ENCODE results near the gene MUC5B.
A peak's percentile ranks its signal among the peaks of the same experiment; 100 is the strongest.
"Not testable (repeated sequence)": the region's sequence is repeated elsewhere in the genome, so short reads cannot be mapped to it uniquely, and the experiment has no call there.

The MUC5B gene

DNA sequence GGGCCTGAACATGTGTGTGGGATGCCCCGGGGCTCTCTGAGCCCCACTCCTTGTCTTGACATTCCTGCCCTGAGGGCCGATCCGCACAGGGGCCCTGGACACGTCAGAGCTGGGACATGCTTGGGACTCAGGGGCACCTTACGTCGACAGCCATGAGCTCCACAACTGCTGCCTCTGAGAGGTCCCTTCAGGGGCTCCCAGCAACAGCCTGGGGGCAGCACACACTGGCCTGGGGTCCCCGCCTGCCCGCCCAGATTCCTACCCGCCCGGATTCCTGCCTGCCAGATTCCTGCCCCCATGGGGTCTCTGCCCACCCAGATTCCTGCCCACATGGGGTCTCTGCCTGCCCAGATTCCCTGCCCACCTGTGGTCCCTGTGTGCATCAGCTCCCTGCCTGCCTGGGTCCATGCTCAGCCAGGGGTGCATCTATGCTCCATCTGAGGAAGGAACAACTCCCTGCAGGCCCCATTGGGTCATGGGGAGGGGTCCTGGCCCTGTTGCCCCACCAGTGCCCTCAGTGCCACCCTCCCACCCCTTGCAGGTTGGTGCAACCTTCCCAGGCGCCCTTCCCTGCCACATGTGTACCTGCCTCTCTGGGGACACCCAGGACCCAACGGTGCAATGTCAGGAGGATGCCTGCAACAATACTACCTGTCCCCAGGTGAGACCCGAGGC lies 35.7 kb downstream of the MUC5B start:
- no peaks in the 10 kb centered on the region for H3K36me3 Mint-ChIP-seq (ENCODE audit: low read depth)

DNA sequence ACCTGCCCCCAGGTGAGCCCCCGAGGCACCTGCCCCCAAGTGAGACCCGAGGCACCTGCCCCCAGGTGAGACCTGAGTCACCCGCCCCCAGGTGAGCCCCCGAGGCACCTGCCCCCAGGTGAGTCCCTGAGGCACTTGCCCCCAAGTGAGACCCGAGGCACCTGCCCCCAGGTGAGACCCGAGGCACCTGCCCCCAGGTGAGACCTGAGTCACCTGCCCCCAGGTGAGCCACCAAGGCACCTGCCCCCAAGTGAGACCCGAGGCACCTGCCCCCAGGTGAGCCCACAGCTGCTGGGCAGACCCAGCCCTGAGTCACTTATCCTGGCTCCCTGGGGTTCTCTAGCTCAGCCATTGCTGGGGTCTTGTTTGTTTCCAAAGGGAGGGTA lies 36.2 kb downstream of the MUC5B start:
- DNase-seq (ENCODE audit: low spot score) = no peak
- no peaks in the 10 kb centered on the region for H3K36me3 Mint-ChIP-seq (ENCODE audit: low read depth)
- no peaks in the 10 kb centered on the region for H3K27me3 Mint-ChIP-seq (ENCODE audit: low read depth)
- H3K4me1 Mint-ChIP-seq (ENCODE audit: low read depth) = peaks cover under 1% of the 10 kb centered on the region
- no peak overlapping the region for H3K4me3 Mint-ChIP-seq
- H3K9me3 Mint-ChIP-seq = no peaks in the 10 kb centered on the region
- H3K27ac Mint-ChIP-seq = no peak overlapping the region

More for the DNA sequence above, 35.7 kb downstream of the MUC5B start:
- Mint-ChIP-seq H3K27me3 (ENCODE audit: low read depth) (no peaks in the 10 kb centered on the region), H3K4me1 (ENCODE audit: low read depth) (no peaks in the 10 kb centered on the region), H3K4me3 (no peak overlapping the region), H3K27ac (no peak overlapping the region), H3K9me3 (no peaks in the 10 kb centered on the region)
- DNase-seq (ENCODE audit: low spot score) = no peak

DNA sequence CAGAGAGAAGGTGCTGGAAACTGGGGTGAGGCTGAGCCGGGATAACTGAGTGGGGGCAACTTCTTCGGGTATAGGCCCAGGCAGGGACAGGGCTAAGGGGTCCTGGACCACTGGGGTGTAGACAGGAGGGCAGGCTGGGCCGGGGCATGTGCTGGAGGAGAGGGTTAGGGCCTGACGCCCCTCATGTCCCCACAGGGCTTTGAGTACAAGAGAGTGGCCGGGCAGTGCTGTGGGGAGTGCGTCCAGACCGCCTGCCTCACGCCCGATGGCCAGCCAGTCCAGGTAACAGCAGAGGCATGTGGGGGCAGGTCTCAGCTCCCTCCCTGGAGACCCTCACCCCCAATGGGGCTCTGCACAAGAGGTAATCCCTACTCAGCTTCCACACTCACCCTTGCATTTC lies 36.7 kb downstream of the MUC5B start:
- Mint-ChIP-seq H3K27ac (no peak overlapping the region), H3K9me3 (peaks cover 2% of the 10 kb centered on the region), H3K4me3 (no peak overlapping the region), H3K27me3 (ENCODE audit: low read depth) (no peaks in the 10 kb centered on the region), H3K4me1 (ENCODE audit: low read depth) (peaks cover 5% of the 10 kb centered on the region), H3K36me3 (ENCODE audit: low read depth) (peaks cover 2% of the 10 kb centered on the region)
- no peak for DNase-seq (ENCODE audit: low spot score)

DNA sequence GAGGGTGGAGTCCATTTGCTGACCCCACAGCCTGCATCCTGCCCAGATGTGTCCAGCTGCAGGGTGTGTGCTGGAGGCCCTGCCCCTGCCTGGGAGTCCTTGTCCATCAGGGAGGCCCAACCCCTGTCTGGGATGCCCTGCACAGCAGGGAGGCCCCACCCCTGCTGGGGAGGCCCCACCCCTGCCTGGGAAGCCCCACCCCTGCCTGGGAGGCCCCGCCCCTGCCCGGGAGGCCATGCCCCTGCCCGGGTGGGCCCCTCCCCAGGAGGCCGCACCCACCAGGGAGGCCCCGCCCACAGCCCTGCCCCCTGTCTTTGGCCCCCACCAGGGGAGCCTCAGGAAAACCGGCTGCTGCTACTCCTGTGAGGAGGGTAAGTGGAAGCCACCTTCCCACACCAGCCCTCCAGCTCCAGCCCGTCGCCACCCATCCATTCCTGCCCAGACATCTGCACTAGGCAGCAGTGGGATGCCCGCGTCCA lies 37.2 kb downstream of the MUC5B start:
- no peak for DNase-seq (ENCODE audit: low spot score)
- H3K4me1 Mint-ChIP-seq (ENCODE audit: low read depth) = peaks cover 6% of the 10 kb centered on the region
- no peak overlapping the region for H3K4me3 Mint-ChIP-seq
- H3K36me3 Mint-ChIP-seq (ENCODE audit: low read depth) = peaks cover 4% of the 10 kb centered on the region
- peaks cover 4% of the 10 kb centered on the region for H3K9me3 Mint-ChIP-seq
- no peaks in the 10 kb centered on the region for H3K27me3 Mint-ChIP-seq (ENCODE audit: low read depth)
- H3K27ac Mint-ChIP-seq = no peak overlapping the region

DNA sequence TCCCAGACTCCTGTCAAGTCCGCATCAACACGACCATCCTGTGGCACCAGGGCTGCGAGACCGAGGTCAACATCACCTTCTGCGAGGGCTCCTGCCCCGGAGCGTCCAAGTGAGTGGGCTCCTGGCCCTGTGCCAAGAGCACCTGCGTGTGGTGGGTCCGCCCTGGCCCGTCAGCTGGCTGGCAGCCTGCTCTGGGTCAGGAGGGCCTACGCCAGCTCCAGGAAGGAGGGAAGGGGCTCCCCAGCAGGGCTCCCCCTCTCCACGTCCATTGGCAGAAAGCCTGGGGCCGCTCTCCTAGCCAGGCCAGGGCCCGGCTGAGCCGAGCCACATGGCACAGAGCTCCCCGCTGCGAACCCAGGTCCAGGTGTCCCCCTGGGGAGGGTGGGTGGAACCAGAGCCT lies 37.8 kb downstream of the MUC5B start:
- Mint-ChIP-seq H3K9me3 (peaks cover 4% of the 10 kb centered on the region), H3K4me1 (ENCODE audit: low read depth) (peaks cover 6% of the 10 kb centered on the region), H3K27ac (no peak overlapping the region), H3K27me3 (ENCODE audit: low read depth) (no peaks in the 10 kb centered on the region), H3K4me3 (no peak overlapping the region), H3K36me3 (ENCODE audit: low read depth) (peaks cover 4% of the 10 kb centered on the region)
- DNase-seq (ENCODE audit: low spot score) = no peak

DNA sequence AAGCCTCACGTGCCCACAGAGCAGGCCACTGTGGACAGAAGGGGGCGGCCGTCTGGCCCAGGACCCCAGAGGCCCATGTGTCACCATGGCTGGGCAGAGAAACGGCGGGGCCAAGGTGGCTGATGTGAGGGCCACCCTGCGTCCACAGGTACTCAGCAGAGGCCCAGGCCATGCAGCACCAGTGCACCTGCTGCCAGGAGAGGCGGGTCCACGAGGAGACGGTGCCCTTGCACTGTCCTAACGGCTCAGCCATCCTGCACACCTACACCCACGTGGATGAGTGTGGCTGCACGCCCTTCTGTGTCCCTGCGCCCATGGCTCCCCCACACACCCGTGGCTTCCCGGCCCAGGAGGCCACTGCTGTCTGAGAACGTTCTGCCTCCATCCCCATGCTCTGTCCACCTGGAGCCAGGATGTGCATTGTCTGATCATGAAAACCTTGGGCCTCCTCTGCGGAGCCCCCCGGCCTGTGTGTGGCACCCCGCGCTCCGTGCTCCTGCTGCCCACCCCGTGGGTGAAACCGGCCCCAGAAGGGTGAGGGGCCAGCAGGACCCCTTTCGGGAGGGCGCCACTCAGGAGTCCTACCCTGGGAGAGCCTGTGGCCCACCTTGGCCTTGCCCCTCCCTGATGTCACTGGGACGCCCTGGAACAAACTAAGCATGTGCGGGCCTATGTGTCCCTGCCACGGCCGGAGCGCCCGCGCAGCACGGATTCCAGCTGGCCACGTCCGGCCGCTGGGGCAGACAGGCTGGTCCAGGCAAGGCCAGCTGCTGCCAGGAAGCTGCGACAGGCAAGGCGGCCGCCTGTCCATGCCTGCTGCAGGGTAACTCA lies 38.6 kb downstream of the MUC5B start:
- H3K27me3 Mint-ChIP-seq (ENCODE audit: low read depth) = no peaks in the 10 kb centered on the region
- H3K36me3 Mint-ChIP-seq (ENCODE audit: low read depth) = peaks cover 4% of the 10 kb centered on the region
- H3K27ac Mint-ChIP-seq = no peak overlapping the region
- DNase-seq (ENCODE audit: low spot score) = no peak
- peaks cover 6% of the 10 kb centered on the region for H3K4me1 Mint-ChIP-seq (ENCODE audit: low read depth)
- H3K9me3 Mint-ChIP-seq = peaks cover 5% of the 10 kb centered on the region
- no peak overlapping the region for H3K4me3 Mint-ChIP-seq

DNA sequence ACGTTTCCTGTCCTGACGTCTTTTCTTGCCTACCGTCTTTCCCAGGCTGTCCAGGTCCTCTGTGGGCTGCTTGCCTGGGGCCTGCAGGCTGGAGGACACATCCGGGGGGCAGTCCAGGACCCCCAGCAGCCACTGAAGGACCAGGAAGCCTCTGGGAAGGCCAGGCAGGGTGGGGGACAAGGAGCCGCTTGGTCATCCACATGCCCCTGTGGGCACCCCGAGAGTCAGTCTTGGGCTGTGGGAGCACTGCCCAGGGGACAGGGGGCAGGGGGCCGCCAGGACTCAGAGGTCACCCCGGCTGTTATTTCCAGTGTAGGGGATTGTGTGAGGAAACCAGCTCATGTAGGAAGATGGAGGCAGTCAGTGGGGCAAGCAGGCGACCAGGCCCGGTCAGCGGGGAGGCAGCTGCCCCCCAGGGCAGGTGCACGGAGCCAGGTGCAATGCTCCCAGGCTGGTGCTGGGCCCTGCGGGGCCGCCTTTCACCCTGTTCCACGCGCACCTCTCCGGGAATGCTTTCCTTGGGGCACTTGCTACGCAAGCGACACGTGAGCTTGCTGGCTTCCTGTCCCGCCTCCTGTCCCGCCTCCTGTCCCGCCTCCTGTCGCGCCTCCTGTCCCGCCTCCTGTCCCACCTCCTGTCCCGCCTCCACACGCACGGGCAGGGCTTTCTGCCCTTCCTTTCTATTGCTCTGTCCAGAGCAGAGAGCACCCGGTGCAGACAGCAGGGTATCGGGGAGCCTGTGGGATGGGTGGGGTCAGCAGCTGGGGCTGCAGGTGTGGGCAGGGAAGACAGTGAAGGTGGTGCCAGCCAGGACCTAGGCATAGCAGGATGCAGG lies 39.5 kb downstream of the MUC5B start:
- H3K9me3 Mint-ChIP-seq = peaks cover 10% of the 10 kb centered on the region
- peak overlapping the region; percentile 84 for H3K27ac Mint-ChIP-seq
- peaks cover 6% of the 10 kb centered on the region for H3K4me1 Mint-ChIP-seq (ENCODE audit: low read depth)
- DNase-seq (ENCODE audit: low spot score) = peak; percentile 75
- peaks cover 4% of the 10 kb centered on the region for H3K36me3 Mint-ChIP-seq (ENCODE audit: low read depth)
- peak overlapping the region; percentile 74 for H3K4me3 Mint-ChIP-seq
- H3K27me3 Mint-ChIP-seq (ENCODE audit: low read depth) = no peaks in the 10 kb centered on the region

DNA sequence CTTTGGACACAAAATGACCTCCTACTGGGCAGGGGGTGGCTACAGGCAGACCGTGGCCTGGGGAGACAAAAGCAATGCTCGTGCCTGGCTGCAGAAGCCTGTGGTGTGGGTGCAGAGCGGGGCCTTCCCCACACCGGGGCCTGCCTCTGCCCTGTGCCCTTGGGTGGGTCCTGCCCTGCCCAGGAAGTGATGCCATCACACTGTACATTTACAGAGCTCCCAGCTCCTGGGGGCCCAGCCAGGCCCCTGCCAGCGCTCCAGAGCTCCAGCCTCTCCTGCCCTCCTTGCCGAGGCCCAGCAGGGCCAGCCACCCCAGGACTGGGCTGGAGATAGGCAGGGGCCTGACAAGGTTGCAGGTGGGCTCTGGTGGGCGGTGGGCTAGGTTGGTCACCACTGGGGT lies 40.1 kb downstream of the MUC5B start:
- peaks cover 6% of the 10 kb centered on the region for H3K4me1 Mint-ChIP-seq (ENCODE audit: low read depth)
- H3K36me3 Mint-ChIP-seq (ENCODE audit: low read depth) = peaks cover 4% of the 10 kb centered on the region
- no peaks in the 10 kb centered on the region for H3K27me3 Mint-ChIP-seq (ENCODE audit: low read depth)
- H3K4me3 Mint-ChIP-seq = peak overlapping the region; percentile 74
- peaks cover 10% of the 10 kb centered on the region for H3K9me3 Mint-ChIP-seq
- H3K27ac Mint-ChIP-seq = peak overlapping the region; percentile 84
- no peak for DNase-seq (ENCODE audit: low spot score)

DNA sequence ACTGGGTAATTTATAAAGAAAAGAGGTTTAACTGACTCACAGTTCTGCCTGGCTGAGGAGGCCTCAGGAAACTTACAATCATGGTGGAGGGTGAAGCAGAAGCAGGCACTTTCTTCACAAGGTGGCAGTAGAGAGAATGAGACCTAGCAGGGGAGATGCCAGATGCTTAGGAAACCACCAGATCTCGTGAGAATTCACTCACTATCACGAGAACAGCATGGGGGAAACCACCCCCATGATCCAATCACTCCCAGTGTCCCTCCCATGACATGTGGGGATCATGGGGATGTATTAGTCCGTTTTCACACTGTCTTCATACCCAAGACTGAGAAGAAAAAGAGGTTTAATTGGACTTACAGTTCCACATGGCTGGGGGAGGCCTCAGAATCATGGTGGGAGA lies 41.6 kb downstream of the MUC5B start:
- DNase-seq (ENCODE audit: low spot score) = peak; percentile 27
- H3K4me1 Mint-ChIP-seq (ENCODE audit: low read depth); H3K9me3 Mint-ChIP-seq; H3K36me3 Mint-ChIP-seq (ENCODE audit: low read depth); H3K27ac Mint-ChIP-seq; H3K4me3 Mint-ChIP-seq; H3K27me3 Mint-ChIP-seq (ENCODE audit: low read depth): not testable (repeated sequence)

DNA sequence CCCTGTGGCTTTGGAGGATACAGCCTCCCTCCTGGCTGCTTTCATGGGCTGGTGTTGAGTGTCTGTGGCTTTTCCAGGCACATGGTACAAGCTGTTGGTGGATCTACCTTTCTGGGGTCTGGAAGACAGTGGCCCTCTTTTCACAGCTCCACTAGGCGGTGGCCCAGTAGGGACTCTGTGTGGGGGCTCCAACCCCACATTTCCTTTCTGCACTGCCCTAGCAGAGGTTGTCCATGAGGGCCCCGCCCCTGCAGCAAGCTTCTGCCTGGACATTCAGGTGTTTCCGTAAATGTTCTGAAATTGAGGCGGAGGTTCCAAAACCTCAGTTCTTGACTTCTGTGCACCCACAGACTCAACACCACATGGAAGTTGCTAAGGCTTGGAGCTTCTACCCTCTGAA lies 42.6 kb downstream of the MUC5B start:
- H3K4me3 Mint-ChIP-seq; H3K27ac Mint-ChIP-seq; H3K9me3 Mint-ChIP-seq; H3K27me3 Mint-ChIP-seq (ENCODE audit: low read depth); DNase-seq (ENCODE audit: low spot score); H3K36me3 Mint-ChIP-seq (ENCODE audit: low read depth); H3K4me1 Mint-ChIP-seq (ENCODE audit: low read depth): not testable (repeated sequence)

DNA sequence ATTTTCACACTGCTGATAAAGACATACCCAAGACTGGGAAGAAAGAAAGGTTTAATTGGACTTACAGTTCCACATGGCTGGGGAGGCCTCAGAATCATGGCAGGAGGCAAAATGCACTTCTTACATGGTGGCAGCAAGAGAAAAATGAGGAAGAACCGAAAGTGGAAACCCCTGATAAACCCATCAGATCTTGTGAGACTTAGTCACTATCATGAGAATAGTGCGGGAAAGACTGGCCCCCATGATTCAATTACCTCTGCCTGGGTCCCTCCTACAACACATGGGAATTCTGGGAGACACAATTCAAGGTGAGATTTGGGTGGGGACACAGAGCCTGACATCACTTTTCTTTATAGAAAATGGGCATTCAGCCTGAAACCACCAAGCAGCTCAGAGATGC lies 44.1 kb downstream of the MUC5B start:
- H3K4me3 Mint-ChIP-seq; H3K27ac Mint-ChIP-seq; H3K9me3 Mint-ChIP-seq; DNase-seq (ENCODE audit: low spot score); H3K4me1 Mint-ChIP-seq (ENCODE audit: low read depth); H3K27me3 Mint-ChIP-seq (ENCODE audit: low read depth); H3K36me3 Mint-ChIP-seq (ENCODE audit: low read depth): not testable (repeated sequence)

DNA sequence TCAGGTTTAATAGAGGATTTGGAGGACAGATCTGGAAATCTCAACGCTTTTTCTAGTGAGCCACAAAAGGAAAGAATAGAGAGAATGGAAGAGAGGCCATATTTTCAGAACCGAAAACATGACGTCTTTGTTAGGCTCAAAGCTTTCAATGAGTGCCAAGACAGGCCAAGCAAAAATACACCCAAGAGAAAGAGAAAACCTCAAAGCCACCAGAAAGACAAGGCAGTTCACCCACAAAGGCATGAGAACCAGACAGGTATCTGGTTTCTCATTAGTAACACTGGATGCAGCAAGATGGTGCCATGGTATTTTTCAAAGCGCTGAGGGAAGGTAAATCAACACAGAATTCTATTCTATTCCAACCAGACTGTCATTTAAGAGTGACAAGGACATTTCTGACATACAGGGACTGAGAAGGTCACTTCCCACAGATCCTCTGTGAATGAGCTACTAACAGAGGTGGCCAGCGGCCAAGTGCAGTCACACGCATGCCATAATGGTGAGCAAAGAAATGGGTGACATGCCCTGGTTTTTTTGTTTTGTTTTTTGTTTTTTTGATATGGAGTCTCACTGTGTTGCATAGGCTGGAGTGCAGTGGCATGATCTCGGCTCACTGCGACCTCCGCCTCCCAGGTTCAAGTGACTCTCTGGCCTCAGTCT lies 44.7 kb downstream of the MUC5B start:
- Mint-ChIP-seq H3K36me3 (ENCODE audit: low read depth) (peaks cover 4% of the 10 kb centered on the region), H3K27ac (no peak overlapping the region), H3K27me3 (ENCODE audit: low read depth) (no peaks in the 10 kb centered on the region), H3K4me3 (no peak overlapping the region), H3K9me3 (peaks cover 10% of the 10 kb centered on the region), H3K4me1 (ENCODE audit: low read depth) (peaks cover 6% of the 10 kb centered on the region)
- no peak for DNase-seq (ENCODE audit: low spot score)

DNA sequence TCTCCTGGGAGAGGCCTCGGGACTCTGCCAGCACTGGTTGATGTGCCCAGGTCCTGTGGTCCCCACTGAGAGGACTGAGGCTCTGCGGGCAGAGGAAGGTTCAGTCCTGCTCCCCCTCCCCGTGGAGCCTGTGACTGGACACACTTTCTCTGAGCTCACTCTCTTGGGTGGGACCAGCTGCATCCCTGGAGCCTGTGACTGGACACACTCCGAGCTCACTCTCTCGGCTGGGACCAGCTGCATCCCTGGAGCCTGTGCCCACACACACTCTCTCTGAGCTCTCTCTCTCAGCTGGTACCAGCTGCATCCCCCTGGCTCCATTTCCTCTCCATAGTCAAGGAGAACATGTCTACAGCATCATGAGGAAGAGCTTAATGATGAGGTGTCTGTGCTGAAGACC lies 47.1 kb downstream of the MUC5B start:
- no peak for DNase-seq (ENCODE audit: low spot score)
- Mint-ChIP-seq H3K27ac (no peak overlapping the region), H3K9me3 (peaks cover 5% of the 10 kb centered on the region), H3K4me1 (ENCODE audit: low read depth) (no peaks in the 10 kb centered on the region), H3K36me3 (ENCODE audit: low read depth) (no peaks in the 10 kb centered on the region), H3K27me3 (ENCODE audit: low read depth) (no peaks in the 10 kb centered on the region), H3K4me3 (no peak overlapping the region)
